GM19099 (cell line): ENCODE results near the gene PEX26.

Experiments
- POLR2A ChIP-seq: IDR thresholded peaks from 3 replicates; pipeline ENCODE4 v1.6.1; 2011; ENCODE audit warnings: low read depth; ENCODE audit not compliant: insufficient read length; ENCODE audit errors: extremely low read depth

Gene PEX26

DNA sequence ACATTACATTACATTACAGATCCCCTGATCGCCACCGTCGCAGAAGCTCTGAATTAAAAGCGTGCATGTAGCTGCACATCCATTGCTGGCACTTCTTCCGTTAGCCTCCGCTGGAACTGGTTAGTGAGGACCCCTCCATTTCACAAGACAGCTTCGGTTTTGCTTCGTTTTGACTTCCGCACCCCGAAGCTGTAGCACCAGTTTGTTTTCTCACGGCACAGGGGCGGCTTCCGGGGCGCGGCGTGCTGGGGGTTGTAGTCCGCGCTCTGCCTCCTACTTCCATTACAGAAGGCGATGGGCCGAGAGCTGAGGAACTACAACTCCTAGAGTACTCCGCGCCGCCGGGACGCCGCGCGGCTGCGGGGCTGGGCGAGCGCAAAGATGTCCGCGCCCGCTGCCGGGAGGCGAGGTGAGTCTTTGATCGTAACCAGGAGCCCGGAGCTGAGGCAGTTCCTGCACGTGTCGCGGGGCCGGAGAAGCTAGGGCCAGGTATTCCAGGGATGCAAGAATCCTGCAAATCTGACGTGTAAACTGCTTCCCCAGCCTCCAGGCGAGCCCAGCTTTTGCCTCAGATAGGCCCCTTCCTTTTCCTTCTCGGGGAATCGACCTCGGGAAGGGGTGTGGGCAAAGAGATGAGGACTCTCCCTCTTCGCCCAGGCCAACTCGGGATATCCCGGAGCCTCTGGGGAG is at the start of gene PEX26:
Gene PEX26, plus strand, starts transcription at position 352 of the 690 bp plus-strand sequence. CDS start 387 bp downstream, outside the sequence.
- peak; percentile 74 for TF ChIP-seq POLR2A

DNA sequence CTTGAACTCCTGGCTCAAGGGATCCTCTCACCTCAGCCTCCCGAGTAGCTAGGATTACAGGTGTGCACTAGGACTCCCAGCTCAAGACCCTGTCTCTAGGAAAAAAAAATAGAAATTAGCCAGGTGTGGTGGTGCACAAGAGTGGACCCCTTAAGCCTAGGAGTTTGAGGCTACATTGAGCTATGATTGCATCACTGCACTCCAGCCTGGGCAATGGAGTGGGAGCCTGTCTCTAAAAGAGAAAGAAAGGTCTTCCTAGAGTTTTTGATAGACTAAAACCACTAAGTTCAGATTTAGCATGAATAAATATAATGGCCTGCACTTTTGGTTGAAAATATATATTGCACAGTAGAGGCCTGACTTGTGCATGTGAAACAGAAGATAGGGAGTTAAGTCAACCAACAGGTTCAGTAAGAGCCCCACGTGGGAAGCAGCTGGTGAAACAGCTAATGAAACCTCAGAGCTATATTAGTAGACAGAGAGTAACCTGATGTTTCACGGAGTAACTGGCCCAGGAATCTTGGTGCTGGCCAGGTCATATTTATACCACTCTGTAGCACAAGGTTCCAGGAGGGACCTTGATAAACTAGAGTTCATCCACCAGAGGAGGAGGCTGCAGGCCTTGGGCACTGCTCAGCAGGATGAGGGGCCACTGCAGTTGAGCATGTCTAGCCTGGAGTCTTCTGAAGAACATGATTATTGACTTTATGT is 48.8 kb upstream of the PEX26 start:
- TF ChIP-seq POLR2A = no peak

DNA sequence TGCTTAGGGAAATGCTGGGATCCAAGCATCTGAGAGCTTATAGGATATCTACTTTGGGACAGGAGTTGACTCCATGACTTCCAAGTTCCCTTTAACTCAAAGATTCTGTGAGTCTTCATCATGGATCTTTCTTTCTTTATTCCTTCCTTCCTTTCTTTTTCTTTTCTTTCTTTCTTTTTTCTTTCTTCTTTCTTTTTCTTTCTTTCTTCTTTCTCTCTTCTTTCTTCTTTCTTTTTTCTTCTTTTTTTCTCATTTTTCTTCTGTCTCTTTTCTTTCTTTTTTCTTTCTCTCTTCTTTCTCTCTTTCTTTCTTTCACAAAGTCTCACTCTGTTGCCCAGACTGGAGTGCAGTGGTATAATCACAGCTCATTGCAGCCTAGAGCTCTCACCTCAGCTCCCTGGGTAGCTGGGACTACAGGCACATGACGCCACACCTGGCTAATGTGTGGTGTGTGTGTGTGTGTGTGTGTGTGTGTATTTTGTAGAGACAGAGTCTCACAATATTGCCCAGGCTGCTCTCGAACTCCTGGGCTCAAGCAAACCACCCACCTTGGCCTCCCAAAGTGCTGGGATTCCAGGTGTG is 48.0 kb upstream of the PEX26 start:
- TF ChIP-seq POLR2A = no peak

DNA sequence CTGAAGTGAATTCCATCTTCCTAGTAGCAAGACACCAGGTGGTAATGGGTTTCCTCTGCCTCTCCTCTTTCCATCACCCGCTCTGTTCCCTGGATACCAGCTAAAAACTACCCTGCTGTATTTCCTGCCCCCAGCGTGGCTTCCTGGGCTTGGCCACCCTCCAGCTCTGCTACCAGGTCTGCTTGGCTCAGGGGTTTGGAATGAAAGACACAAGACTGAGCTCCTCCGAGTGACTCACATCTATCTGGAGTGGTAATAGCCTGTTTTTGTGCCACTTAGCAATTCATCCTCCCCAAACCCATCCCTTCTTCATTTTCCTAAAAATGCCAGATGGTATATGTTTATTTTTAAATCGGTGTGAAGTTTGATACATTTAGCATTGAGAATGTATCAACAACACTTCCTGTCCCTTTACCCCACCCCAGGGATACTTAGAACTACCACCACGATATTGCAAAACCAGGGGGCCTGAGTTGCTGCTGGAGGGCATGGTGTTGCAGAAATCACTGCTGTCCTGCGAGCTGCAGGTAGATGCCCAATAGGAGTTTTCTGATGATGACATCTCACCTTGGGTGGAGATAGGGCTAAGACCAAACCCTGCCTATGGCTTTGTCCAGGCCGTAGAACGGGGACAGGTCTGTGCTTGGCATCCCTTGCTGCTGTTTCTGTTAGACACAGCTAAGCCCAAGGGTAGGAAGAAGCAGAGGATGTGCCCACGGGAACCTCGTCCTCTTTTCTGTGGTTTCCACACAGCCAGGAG is 45.9 kb upstream of the PEX26 start:
- no peak for TF ChIP-seq POLR2A

DNA sequence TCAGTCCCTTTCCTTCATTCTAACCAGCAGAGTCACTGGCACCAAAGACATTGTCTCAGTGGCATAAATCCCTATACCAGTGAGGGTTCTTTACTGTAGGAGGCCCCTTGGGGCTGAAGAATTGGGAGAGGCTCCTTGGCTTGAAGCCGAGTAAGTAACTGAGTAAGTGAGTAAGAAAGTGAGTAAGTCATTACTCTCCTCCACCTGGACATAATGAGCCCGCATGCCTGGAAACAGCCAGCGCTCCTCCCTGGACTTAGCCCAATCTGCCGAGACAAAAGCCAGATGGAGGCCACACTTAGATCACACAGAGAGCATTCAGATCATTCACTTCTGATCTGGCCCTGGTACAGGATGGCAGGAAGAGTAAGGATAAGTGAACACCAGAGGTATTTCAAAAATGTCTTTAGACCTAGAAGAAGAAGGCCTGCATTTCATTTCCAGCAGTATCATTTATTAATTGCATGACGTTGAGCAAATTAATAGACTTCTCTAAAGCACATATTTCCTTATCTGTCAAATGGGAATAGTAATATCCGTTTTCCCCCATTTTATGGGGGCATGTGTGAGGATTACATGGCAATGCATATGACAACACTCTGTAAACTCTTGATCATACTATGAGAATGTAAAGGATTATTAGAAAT is 45.2 kb upstream of the PEX26 start:
- no peak for TF ChIP-seq POLR2A

DNA sequence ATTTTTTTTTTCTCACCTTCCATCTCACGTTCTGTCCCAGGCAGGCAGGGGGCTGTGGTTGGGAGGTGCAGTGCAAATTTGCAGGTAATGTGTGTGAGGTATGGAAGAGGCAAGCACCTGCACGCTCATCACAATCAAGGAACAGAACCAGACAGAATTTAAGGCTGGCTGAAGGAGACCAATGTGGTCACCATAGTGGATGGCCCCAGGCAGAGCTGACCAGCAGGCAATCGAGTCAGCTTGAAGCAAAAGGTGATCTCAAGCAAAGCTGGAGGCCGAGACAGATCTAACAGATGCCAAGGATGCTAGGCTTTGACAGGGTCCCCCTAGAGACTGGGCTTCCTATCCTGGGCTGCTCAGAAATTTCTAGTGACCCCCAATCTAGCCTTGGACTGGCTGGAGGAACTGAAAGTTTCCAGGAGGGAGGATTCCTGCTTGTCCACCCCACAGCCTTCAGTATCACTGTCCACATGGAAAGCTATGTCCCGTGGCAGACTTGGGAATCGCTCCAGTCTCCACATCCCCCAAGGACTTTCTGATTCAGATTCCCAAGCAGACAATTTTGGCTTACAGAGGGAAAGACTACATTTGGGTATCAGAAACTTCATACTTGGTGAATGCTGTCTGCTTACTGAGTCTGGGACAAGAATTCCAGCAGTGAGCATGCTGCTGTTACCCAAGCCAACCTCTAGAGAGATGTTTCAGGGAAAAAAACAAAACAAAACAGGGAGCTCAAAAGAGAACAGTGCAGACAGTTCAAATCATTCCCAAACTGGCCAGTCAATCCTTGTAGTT is 44.4 kb upstream of the PEX26 start:
- TF ChIP-seq POLR2A = no peak

DNA sequence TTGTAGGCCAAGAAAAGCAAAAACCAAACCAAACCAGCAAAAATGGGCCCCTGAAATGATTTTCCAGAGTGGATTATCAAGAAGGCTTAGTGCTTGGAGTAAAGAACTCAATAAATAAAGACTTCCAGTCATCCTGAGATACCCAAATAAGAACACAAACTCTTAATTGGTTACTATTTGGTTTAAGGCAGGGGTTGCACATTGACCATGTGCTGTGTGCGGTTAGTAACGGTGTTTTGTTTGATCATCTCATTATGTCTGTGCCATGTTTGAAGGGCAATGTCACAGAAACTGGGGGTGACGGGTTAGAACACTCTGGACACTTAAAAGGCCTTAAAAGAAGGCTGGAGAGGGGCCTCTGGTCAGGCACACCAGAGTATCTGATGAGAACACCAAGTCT is 43.7 kb upstream of the PEX26 start:
- TF ChIP-seq POLR2A = no peak

DNA sequence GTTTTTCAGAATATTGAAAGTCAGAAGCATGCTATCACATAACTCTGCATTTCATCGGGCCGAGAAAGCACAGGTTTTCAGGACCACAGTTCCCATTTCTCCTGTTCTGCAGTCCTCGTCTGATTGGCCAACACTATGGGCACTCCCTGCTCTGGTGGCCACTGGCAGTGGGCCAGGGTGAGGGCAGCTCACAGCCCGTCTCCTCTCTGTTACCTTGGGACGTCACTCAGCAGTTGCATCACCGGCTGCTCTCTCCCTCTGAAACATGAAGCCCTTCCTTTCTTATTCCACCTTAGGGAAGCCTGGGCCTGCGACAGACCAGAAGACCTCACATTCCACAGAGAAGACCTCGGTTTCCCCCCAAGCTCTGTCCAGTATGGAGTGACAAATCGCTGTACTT is 42.0 kb upstream of the PEX26 start:
- no peak for TF ChIP-seq POLR2A

DNA sequence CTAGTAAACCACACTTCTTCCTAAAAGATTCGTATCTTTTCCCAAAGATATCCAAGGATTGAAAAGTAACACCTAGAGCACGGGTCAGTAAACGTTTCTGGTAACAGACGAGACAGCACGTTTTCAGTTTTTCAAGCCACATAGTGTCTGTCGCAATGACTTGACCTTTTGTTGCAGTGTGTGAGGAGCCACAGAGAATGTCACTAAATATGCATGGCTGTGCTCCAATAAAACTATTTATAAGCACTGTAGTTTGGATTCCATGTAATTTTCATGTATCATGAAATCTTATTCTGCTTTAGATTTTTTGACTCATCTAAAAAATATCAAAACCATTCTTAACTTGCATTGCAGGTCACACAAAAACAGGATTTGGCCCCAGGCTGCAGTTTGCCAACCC is 35.1 kb upstream of the PEX26 start:
- TF ChIP-seq POLR2A = no peak

DNA sequence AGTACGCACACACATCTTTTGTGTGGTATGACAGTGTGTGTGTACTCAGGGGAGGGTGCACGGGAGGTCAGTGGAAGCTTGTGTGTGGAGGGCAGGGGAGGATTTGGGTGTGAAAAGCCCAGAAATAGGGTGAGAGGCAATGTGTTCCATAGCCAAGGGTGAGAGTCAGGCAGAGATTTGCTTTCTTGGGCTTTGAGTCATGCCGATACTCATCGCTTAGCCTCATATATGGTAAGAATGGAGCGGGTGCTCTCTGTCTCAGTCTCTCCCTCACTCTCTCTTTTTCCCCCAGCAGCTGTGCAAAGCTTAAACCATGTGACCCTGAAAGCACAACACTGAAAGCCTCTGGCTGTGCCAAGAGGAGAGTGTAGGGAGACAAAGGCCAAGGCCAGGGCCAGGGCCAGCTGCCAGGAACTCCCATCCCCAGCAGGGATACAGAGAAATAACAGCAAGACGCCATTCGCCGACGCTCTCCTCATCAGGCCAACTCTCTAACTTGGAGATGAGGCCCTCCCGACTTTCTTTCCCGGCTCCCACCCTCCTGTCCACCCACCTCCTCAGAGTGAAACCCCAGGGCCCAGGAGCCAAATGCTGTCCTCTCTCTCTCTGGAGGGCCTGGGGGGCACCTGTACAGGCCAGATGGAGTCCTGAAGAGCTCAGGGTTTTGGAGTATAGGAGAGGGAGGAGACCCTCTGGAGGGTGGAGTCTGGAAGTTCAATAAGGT is 33.1 kb upstream of the PEX26 start:
- no peak for TF ChIP-seq POLR2A

DNA sequence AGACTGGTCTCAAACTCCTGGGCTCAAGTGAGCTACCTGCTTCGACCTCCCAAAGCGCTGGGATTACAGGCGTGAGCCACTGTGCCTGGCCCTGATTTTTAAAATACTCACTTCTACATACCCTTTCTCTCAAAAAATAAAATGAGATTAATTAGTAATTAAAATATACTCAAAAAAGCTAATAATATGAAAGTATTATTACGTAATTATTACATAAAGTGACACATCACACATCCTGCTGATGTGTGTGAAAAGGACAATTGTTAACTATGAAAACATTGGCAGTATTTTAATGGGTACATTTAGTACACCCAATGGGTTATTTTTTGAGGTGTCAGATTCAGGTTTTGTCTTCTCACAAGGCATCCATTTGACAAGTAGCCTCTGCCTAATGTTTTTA is 32.0 kb upstream of the PEX26 start:
- TF ChIP-seq POLR2A = no peak

DNA sequence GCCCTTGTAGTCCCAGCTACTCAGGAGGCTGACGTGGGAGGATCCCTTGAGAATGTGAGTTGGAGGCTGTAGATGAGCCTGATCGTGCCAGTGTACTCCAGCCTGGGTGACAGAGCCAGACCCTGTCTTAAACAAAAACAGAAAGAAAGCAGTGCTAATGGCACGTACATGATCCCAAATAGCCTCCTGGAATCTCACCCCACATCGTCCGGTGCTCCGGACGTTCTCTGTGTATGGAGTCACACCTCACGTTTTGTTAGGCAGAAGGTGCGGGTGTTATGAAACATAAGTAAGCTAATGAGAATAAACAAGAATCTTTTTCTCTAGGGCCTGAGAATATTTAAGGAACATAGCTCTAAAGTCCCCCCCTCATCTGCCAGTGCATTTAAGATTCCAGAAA is 29.7 kb upstream of the PEX26 start:
- no peak for TF ChIP-seq POLR2A

DNA sequence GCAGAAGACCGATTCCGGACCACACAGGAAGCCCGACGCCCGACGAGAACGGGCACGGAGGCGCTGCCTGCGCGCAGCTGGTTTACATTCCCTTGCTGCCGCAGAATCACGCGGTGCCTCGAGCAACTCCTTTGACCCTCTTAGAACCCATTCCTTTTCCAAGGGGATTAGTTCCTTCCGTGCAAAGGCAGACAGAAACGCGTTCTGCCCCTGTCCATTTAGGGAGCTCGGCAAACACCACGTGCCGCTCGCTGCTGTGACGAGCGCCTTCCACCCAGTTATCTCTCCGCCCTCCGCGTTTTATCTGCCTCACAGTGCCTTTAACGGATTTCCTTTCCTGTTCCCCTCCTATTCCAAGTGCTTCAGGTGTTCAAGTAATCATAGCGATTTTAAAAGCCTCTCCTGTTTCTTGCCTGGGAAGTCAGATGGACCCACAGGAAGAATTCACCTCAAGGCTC is 29.3 kb upstream of the PEX26 start:
- no peak for TF ChIP-seq POLR2A
